Smooth muscle cell (in vitro differentiated cells): ENCODE data around the gene NEUROD4. TPM values are rescaled to one million over a fixed set of nuclear protein-coding genes. Genes with fewer than 3 reads are reported as not detected.

Source experiments
- DNase-seq: peaks from one replicate; lab custom pipeline; 2025; ENCODE audit not compliant: unreplicated experiment; lab: John Stamatoyannopoulos, UW
- H2AFZ ChIP-seq: fragments of 200-600 bp; sonication (generic); 2 replicates; pipeline ENCODE4 v1.6.0; 2016; ENCODE audit warnings: antibody characterized with exemption, low read depth, mild to moderate bottlenecking
- H3F3A ChIP-seq: fragments of 200-600 bp; sonication (generic); 2 replicates; pipeline ENCODE4 v1.6.0; 2017; ENCODE audit warnings: antibody characterized with exemption, low read depth
- H3K27ac ChIP-seq: fragments of 200-600 bp; sonication (generic); 2 replicates; pipeline ENCODE4 v1.5.1; 2016; ENCODE audit warnings: low read depth, mild to moderate bottlenecking
- H3K27me3 ChIP-seq: fragments of 200-600 bp; sonication (generic); 2 replicates; pipeline ENCODE4 v1.6.1; 2016; ENCODE audit warnings: low read depth, mild to moderate bottlenecking
- H3K36me3 ChIP-seq: fragments of 200-600 bp; sonication (generic); 2 replicates; pipeline ENCODE4 v1.5.1; 2016; ENCODE audit warnings: low read depth
- H3K4me1 ChIP-seq: fragments of 200-600 bp; sonication (generic); 2 replicates; pipeline ENCODE4 v1.5.1; 2016; ENCODE audit warnings: low read depth
- H3K4me2 ChIP-seq: fragments of 200-600 bp; sonication (generic); 2 replicates; pipeline ENCODE4 v1.6.0; 2016; ENCODE audit warnings: mild to moderate bottlenecking
- H3K4me3 ChIP-seq: fragments of 200-600 bp; sonication (generic); 2 replicates; pipeline ENCODE4 v1.5.1; 2016; ENCODE audit warnings: mild to moderate bottlenecking
- H3K79me2 ChIP-seq: fragments of 200-600 bp; sonication (generic); 2 replicates; pipeline ENCODE4 v1.6.0; 2016; ENCODE audit warnings: low read depth, mild to moderate bottlenecking
- H3K9ac ChIP-seq: fragments of 200-600 bp; sonication (generic); 2 replicates; pipeline ENCODE4 v1.6.0; 2016; ENCODE audit warnings: low read depth
- H3K9me3 ChIP-seq: fragments of 200-600 bp; sonication (generic); replicated peaks from 2 replicates; pipeline ENCODE4 v1.5.1; 2016; ENCODE audit warnings: low read depth
- H4K20me1 ChIP-seq: fragments of 200-600 bp; sonication (generic); 2 replicates; pipeline ENCODE4 v1.6.0; 2016; ENCODE audit warnings: low read depth
- CTCF ChIP-seq: fragments of 200-600 bp; sonication (generic); IDR thresholded peaks from 2 replicates; pipeline ENCODE4 v1.5.1; 2017; ENCODE audit warnings: borderline replicate concordance, mild to moderate bottlenecking, antibody characterized with exemption; ENCODE audit not compliant: insufficient read depth, poor library complexity, severe bottlenecking
- WGBS: methylation state at CpG from one replicate; pipeline ENCODE4 v1.1.7; 2016; ENCODE audit warnings: low lambda C conversion rate; 5-methylcytosine and 5-hydroxymethylcytosine counted together
- polyA plus RNA-seq: library from polyadenylated mRNA; unstranded; fragments of >200 nt; fragmentation: Nextera tagmentation; extraction: Ambion mirVana; gene quantifications from 2 replicates; pipeline ENCODE4 v1.2.1, GENCODE V29; 2016
- total RNA-seq: library from RNA; depleted of rRNA; stranded (reverse); fragments of >200 nt; gene quantifications from 2 replicates; pipeline ENCODE4 v1.2.3, GENCODE V29; 2014

NEUROD4 gene
- total and polyA plus RNA-seq, 2 experiments from 2014 or later, result not detected

GRCh38 chr12:55024575-55024974 is 4.8 kb downstream of the NEUROD4 start:
- TF ChIP-seq CTCF, result no peak
- DNase-seq, result no peak
- Histone ChIP-seq H4K20me1 (no peaks in the 10 kb centered on the region), H3K27me3 (peaks cover 7% of the 10 kb centered on the region), H2AFZ (no peak overlapping the region), H3K9me3 (no peaks in the 10 kb centered on the region), H3K36me3 (no peaks in the 10 kb centered on the region), H3K27ac (no peak overlapping the region), H3K9ac (no peak overlapping the region), H3K79me2 (no peaks in the 10 kb centered on the region), H3F3A (no peaks in the 10 kb centered on the region), H3K4me1 (no peaks in the 10 kb centered on the region), H3K4me2 (no peak overlapping the region), H3K4me3 (no peak overlapping the region)
- 61% methylated on average over 2 of the region's 2 CpGs for WGBS

DNA sequence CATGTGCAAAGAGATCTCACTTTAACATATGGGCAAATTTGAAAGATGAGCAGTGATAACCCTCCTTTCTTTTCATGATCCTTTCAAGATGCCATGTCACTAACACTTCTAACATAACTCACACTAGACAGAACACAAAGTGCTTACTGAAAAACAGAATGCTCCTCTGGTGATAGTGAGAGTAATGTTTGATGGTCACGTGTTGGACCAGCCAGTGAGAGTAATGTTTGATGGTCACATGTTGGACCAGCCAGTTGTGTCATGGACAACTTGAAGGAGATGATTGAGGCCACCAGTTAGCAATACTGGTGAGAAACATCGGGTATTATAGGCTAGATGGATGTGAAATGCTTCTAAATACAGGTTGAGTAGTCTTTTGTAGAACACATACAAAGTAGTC is 5.7 kb downstream of the NEUROD4 start:
- Histone ChIP-seq H3K27ac (no peak overlapping the region), H3K36me3 (no peaks in the 10 kb centered on the region), H3F3A (no peaks in the 10 kb centered on the region), H3K4me1 (no peaks in the 10 kb centered on the region), H3K4me2 (no peak overlapping the region), H3K27me3 (peaks cover 12% of the 10 kb centered on the region), H3K9ac (no peak overlapping the region), H4K20me1 (no peaks in the 10 kb centered on the region), H3K4me3 (no peak overlapping the region), H2AFZ (no peak overlapping the region), H3K79me2 (no peaks in the 10 kb centered on the region), H3K9me3 (no peaks in the 10 kb centered on the region)
- no peak for TF ChIP-seq CTCF
- no peak for DNase-seq
- 88% methylated on average over 2 of the region's 2 CpGs for WGBS

DNA sequence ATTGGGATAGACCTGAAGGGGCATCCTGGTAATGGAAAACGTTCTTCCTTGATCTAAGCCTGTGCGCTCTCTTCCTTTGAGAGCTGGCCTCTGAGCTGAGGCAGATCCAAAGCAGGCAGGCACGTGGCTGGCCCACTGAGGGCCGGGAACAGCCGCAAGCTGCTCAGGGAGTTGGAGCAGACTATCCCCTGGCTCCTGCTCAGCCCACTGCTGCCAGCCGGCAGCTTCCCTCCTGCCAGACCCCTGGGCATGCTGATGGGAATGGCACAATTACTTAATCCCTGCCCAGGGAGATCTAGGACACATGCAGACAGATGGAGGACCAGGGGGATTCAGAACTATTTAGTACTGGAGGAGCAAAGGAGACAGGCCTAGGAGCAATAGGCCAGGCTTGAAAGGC is 14.4 kb downstream of the NEUROD4 start:
- no peaks in the 10 kb centered on the region for H3K79me2 ChIP-seq
- TF ChIP-seq CTCF, result no peak
- H3K27me3 ChIP-seq, result peaks cover 12% of the 10 kb centered on the region
- no peaks in the 10 kb centered on the region for H3K36me3 ChIP-seq
- no peaks in the 10 kb centered on the region for H4K20me1 ChIP-seq
- H2AFZ ChIP-seq, result no peak overlapping the region
- H3F3A ChIP-seq, result no peaks in the 10 kb centered on the region
- DNase-seq, result no peak
- WGBS, result 77% methylated on average over 6 of the region's 6 CpGs
- peaks cover 1% of the 10 kb centered on the region for H3K4me1 ChIP-seq
- no peak overlapping the region for H3K9ac ChIP-seq
- no peak overlapping the region for H3K4me2 ChIP-seq
- no peak overlapping the region for H3K27ac ChIP-seq
- H3K9me3 ChIP-seq, result no peaks in the 10 kb centered on the region
- H3K4me3 ChIP-seq, result no peak overlapping the region

- H2AFZ ChIP-seq, result no peak overlapping the region
- DNase-seq, result no peak
- H3K9ac ChIP-seq, result no peak overlapping the region
- H3K79me2 ChIP-seq, result no peaks in the 10 kb centered on the region
- TF ChIP-seq CTCF, result no peak
- H3K4me2 ChIP-seq, result no peak overlapping the region
- no peak overlapping the region for H3K27ac ChIP-seq
- H4K20me1 ChIP-seq, result no peaks in the 10 kb centered on the region
- H3K4me3 ChIP-seq, result no peak overlapping the region
- H3F3A ChIP-seq, result no peaks in the 10 kb centered on the region
- no peaks in the 10 kb centered on the region for H3K9me3 ChIP-seq
- H3K4me1 ChIP-seq, result peaks cover 15% of the 10 kb centered on the region
- WGBS, result 91% methylated on average over 5 of the region's 5 CpGs
- no peaks in the 10 kb centered on the region for H3K36me3 ChIP-seq
- H3K27me3 ChIP-seq, result peaks cover 6% of the 10 kb centered on the region
These were observed 16.7 kb downstream of the NEUROD4 start for GRCh38 chr12:55036326-55037115.
